Activated CD8-positive, alpha-beta memory T cell treated with anti-CD3 and anti-CD28 coated beads for 4 hours (primary cell): ENCODE data around the gene UIMC1.
"Not testable (repeated sequence)": the region's sequence is repeated elsewhere in the genome, so short reads cannot be mapped to it uniquely, and the experiment has no call there.

ENCODE experiments used
- DNase-seq, 2 donors: peaks; one replicate each; pipeline ENCODE4 v3.0.0-alpha.2; 2020; ENCODE audit warnings: low read depth in 2 of 2

UIMC1 gene

GRCh38 chr5:177005619-177006264, 837 bp downstream of the UIMC1 start:
- DNase-seq = peak; percentile 25 to 34

DNA sequence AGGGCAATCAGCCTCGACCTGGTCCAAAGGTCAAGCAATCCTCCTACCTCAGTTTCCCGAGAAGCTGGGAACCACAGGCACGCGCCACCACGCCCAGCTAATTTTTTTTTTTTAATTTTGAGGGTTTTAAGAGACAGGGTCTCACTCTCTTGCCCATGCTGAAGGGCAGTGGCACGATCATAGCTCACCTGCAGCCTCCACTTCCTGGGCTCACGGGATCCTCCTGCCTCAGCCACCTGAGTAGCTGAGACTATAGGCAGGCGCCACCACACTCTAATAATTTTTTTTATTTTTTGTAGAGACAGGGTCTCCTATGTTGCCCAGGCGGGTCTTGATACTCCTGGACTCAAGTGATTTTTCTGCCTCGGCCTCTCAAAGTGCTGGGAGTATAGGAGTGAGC, 1.6 kb downstream of the UIMC1 start:
- no peak for DNase-seq

- DNase-seq = no peak
Measured at GRCh38 chr5:177003649-177004048, 2.9 kb downstream of the UIMC1 start.

DNA sequence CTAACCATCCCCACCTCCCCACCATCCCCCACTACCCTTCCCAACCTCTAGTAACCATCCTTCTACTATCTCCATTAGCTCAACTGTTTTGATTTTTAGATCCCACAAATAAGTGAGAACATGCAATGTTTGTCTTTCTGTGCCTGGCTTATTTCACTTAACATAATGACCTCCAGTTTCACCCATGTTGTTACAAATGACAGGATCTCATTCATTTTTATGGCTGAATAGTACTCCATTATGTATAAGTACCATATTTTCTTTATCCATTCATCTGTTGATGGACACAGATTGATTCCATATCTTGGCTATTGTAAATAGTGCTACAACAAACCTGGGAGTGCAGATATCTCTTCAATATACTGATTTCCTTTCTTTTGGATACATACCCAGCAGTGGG, 7.1 kb downstream of the UIMC1 start:
- not testable (repeated sequence) for DNase-seq

DNA sequence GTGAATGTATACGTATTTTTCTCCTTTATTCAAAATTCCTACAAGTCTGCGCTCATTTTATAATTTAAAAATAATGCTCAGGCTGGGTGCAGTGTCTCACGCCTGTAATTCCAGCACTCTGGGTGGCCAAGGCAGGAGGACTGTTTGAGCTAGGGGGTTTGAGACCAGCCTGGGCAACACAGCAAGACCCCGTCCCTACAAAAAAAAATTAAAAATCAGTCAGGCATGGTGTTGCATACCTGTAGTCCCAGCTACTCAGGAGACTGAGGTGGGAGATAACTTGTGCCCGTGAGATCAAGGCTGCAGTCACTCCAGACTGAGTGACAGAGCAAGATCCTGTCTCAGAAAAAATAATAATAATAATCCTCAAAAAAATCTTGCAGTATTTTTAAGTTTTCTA, 7.8 kb downstream of the UIMC1 start:
- no peak for DNase-seq

DNA sequence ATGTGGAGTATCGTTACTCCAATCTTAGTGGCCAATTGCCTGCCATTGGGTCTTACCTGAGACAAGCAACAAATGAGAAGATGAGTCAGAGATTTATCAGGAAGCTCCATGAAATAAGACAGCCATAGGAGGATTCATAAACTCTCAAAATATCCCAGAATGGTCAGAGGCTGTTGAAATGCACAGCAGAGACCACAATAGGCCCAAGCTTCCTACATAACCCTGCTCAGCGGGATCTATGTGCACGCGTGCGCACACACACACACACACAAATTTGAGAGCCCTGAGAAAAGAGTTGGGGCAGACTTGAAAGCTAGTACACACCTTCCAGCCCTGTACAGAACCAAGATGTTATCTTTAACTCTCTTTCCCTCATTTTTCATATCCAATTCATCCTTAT, 9.8 kb downstream of the UIMC1 start:
- no peak for DNase-seq

DNA sequence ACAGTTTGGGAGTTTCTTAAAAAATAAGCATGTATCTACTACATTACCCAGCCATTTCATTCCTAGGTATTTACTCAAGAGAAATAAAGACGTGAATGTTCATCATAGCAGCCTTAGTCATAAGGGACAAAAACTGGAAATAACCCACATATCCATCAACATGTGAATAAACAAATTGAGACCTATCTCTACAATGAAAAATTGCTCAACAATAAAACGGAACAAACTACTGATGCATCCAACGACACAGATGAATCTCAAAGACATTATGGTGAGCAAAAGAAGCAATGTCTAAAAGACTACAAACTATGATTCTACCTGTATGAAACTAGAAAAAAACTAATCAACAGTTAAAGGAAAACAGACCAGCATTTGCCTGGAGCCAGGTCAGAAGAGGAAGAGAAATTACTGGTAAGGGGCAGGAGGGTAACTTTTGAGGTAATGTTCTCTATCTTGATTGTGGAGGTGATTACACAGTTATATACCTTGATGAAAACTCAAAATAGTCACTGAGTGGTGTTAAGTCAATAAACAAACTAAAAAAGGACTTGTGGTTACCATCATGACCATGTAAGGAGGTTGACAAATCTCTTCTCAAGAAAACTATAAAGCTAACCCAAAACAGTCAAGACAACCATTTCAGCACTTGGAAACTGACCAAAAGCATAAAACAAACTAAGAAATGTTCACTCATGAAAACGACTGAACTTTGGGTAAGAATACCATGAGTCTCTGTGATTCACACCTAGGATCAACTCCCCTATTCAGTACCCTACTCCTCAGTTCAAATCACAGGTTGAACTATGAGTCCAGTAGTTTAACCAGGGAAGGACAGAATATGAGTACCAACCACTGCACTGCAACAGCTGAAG, 10.4 kb downstream of the UIMC1 start:
- DNase-seq = no peak

GRCh38 chr5:176995122-176995490, 11.5 kb downstream of the UIMC1 start:
- DNase-seq = no peak

- no peak for DNase-seq
Measured at GRCh38 chr5:176994460-176995121, 12.0 kb downstream of the UIMC1 start.

- not testable (repeated sequence) for DNase-seq
Measured at GRCh38 chr5:176993081-176993480, 13.5 kb downstream of the UIMC1 start.

DNA sequence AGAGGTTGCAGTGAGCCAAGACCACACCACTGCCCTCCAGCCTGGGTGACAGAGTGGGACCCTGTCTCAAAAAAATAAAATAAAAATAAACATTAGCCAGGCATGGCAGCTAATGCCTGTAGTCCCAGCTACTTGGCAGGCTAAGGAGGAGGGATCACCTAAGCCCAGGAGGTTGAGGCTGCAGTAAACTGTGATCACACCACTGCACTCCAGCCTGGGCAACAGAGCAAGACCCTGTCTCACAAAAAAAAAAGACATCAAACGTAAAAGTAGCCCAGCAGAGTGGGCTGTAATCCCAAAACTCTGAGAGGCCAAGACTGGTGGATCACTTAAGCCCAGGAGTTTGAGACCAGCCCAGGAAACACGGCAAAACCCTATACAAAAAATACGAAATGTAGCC, 19.0 kb downstream of the UIMC1 start:
- DNase-seq = no peak

GRCh38 chr5:176986280-176986679, 20.3 kb downstream of the UIMC1 start:
- DNase-seq = no peak

DNA sequence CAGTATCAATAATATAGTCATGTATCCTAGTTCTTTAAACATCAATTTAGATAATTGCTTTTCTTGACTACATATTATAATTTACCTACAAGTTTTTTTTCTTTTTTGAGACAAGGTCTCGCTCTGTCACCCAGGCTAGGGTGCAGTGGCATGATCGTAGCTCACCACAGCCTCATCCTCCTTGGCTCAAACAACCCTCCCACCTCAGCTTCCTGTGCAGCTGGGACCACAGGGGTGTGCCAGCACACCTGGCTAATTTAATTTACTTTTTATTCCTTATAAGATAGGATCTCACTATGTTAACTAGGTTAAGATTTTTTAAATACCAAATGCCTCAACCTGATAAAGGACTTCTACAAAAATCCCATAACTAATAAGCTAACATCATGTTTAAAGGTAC, 21.1 kb downstream of the UIMC1 start:
- DNase-seq = peak in 1 of 2 donors; percentile 13

- DNase-seq = not testable (repeated sequence)
Measured at GRCh38 chr5:176984176-176984575, 22.4 kb downstream of the UIMC1 start.

DNA sequence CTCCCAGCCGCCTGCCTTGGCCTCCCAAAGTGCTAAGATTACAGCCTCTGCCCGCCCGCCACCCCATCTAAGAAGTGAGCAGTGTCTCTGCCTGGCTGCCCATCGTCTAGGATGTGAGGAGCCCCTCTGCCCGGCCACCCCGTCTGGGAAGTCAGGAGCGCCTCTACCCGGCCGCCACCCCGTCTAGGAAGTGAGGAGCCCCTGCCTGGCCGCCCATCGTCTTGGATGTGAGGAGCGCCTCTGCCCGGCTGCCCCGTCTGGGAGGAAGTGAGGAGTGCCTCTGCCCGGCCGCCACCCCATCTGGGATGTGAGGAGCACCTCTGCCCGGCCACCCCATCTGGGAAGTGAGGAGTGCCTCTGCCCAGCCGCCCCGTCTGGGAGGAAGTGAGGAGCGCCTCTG, 23.0 kb downstream of the UIMC1 start:
- not testable (repeated sequence) for DNase-seq

DNA sequence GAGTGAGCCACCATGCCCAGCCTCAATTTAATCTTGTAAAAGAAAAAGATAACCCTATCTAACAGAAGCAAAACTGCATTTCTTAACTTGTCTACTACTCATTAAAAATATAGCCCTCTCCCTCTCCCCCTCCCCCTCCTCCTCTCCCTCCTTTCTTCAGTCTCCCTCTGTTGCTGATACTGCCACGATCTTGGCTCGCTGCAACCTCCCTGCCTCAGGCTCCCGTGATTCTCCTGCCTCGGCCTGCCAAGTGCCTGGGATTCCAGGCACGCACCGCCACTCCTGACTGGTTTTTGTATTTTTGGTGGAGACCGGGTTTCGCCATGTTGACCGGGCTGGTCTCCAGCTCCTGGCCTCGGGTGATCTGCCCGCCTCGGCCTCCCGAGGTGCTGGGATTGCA, 23.5 kb downstream of the UIMC1 start:
- DNase-seq = not testable (repeated sequence)

- DNase-seq = no peak
Measured at GRCh38 chr5:176980818-176981217, 25.8 kb downstream of the UIMC1 start.

- DNase-seq = no peak
Measured at GRCh38 chr5:176979669-176980068, 26.9 kb downstream of the UIMC1 start.

DNA sequence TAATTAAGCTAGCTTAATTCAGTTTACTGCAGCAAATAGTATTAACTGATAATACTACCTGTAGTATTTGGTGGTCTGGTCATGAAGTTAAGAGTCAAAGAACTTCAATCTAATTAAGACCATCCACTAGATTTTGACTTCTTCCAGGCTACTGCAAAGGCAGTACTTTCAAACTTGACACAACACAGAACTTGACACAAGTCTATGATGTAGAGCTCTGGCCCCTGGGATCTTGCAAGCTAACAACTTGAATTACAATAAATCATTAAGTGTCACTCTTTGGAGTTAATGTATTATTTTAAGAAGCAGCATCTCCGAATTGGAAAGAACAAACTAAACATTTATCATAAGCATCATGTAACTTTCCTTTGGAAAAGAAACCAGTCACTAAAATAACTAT, 40.9 kb downstream of the UIMC1 start:
- DNase-seq = no peak

GRCh38 chr5:176959051-176959450, 47.5 kb downstream of the UIMC1 start:
- DNase-seq = no peak

GRCh38 chr5:176956756-176957155, 49.8 kb downstream of the UIMC1 start:
- no peak for DNase-seq

DNA sequence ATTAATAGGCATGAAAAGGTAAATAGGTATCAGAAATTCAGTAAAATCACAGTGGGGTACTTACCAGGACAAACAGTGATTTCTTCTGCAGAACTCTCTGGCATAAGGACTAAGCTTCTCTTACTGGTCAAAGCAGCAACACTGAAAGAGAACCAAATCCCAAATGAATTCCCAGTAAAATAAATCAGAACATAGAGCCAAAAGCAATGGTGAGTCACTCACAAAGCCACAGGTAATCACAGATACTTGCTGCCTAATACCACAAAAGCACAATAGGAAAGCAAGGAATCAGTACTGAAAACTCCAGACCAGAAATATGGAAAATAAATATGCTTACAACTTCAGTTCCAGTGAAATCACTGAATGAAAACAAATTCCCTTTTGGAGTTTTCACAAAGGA, 50.7 kb downstream of the UIMC1 start:
- no peak for DNase-seq

DNA sequence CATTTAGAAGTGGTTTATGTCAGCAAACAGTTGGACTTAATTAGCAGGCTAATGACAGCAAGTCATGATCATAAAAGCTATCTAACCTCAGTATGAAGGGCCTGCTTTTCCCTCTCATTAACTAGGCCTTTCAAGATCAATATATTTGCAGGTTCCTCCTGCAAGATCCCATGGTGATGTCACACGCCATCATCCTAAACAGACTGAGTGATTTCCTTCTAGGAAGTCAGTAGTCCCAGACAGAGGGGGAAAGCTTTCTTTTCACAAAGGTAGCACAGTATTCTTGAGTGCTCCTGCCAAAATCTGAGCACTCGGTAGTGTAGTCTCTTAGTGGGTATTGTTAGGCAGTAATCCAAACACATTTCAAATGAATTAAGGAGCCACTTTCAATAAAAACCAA, 52.5 kb downstream of the UIMC1 start:
- DNase-seq = no peak
